ENCODE measurements around the gene PDE11A.

Gene PDE11A

DNA sequence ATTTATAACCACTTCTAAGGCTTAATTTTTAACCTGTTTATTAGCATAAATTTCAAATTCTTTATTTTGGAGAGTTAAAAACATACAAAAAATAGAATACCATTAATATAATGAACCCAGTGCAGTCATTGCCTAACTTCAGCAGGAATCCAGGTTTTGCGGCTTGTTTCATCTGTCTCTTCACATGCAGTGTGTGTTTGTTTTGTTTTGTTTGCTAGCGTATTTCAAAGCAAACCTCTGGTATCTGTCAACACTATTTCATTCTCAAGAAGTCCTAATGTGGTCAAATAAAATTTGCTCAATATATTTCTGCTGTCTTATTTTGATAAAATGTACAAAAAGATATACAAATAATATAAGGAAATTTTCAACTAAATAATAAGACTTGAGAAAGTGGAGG, 351.5 kb downstream of the PDE11A start:
- no peak for DNase-seq

DNA sequence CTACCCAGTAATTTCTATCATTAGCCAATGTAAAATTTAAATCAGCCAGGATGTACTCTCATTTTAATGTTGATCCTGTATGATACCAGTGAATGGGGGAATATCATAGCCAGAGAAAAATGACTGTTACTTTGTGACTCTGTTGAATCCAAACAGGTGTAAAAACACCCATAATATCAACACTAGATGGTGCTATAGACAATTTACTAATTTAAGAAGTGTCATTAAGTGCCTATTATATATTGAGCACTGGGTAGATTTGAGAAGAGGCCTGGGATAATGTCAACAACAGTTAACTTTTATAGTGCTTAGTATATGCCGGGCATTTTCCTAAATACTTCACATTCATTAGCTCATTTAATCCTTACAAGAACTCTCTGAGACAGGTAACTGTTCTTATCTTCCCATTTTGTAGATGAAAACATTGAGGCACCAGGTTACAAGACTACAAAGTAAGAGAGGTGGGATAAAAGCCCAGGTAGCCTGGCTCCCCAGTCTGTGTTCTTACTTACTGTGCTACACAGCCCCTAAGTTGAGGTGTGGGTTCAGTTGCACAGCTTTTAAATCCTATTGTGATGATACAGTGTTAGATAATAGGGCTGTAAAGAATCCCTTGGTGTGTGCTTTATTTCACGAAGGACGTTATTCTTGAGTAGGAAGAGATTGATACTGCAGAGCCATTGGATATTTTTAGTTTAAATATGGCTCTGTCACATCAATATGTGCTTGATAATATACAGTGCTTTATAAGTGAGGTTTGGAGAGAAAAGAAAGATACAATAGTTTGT, 354.6 kb downstream of the PDE11A start:
- DNase-seq: peak; percentile 6

DNA sequence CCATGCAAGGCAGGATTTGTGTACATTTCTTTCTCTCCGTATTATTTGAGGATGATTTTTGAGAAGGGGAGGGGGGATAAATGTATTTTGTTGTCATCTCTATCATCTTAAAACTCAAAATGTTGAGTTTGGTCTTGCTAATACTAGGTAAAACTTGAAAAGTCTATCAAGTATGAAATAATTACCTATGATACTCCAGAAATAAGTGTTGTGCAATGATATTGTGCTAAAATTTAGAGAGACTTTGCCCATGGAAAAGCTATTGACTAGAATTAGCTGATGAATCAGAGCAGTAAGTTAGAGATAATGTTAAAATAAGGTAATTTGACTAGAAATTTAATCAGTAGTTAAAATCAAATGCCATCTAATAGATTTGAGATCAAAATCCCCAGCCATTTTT, 356.1 kb downstream of the PDE11A start:
- DNase-seq: no peak

DNA sequence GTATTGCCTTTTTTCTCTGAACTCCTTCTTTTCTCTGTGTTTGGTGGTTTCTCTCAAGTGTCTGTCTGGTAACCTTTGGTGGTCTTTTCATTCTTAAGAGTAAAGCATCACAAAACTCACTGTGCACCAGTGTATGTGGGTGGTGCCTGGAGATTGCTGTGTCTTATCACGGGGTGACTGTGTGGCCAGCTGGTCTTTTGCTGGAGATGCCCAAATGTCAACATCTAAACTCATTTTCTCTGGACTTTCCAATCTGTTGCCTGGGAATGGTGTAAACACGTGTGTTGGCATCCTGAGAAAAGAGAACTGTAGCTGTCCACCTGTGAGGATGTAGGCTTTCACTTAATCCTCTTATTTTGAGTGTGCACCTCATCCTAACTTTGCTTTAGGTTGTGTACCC, 356.8 kb downstream of the PDE11A start:
- no peak for DNase-seq

DNA sequence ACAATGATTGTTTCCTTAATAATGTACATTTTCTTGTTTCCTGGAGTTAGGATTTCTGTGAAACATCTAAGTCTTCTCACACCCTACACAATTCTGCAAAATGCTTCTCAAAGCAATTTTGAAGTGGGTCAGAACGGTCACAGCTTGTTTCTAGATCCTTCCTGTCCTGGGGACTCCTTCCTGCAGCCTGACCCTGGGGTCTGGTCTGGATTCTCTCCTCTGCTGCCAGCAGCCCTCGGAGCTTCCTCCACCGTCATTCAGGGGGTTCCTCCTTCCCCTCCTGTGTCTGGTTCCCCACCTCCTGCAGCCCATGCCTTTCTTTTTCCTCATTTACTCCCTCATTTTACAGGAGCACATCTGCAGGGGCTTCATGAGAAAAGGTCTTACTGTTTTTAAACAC, 357.9 kb downstream of the PDE11A start:
- DNase-seq: no peak

DNA sequence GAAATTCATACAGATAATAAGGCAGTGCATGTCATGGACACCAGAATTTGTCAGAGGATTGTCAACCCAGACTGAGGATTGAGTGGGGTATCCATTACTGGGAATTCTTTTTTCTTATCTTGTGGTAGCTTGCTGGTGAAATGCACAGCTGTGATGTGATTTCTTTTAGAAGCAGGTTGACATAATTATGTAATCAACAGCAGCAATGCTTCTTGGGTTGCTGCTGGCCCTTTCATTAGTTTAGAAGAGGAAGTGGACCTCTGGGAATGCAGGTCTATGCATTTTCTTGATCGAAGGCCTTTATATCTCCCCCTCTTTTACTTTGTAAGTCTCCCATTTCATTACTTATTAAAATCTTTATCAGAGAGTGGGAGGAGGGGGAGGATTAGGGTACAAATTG, 360.1 kb downstream of the PDE11A start:
- peak; percentile 19 for DNase-seq

DNA sequence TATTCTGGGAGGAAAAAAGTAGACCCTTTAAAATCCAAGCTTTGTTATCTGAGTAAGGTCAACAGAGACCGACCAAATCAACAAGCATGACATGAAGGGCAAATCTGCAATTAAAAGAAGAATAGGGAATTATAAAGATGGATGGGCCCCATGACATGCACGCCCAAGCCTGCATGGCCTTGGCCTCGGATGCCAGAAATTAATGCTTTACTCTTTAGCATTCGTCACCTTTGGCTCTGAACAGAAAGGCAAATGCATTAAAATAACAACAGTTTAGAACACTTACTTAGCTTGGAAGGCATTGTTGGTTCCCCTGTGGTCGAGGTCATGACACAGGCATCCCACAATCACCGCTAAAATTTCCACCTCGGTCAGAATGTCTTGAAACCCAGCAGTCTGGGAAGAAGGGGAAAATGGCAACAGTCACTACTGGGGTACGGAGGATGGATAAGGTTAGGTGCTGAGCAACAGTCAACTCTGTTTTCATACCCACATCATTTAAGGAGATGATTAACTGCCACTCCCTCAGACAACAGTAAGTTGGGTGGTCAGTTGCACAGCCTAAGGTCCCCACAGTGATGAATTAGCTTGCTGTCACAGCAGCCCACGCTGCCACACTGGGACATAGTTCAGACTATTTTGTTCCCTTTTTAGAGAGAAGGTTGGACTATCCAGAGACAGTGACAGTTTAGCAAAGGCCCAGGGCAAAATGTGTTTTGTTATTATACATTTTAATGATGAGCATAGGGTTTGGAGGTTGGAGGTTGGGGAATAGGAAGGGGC, 360.9 kb downstream of the PDE11A start:
- peak; percentile 42 for DNase-seq

DNA sequence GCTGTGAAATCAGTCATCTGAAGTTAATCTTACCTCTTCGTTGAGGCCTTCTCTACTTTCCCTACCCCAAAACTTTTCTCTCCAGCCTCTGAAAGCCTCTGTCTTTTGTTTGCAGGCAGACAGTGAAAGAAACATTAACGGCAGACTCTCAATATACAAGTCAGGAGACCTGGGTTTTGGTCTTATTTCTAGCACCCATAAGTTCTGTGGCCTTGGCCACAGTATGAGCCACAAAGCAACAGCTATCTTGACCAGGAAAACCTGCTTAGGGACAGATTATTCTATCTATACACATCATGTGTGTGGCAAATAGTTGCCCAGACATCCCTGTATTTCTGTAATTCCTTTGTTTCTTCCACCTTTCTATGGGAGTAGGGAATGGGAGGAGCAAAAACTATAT, 361.7 kb downstream of the PDE11A start:
- no peak for DNase-seq

DNA sequence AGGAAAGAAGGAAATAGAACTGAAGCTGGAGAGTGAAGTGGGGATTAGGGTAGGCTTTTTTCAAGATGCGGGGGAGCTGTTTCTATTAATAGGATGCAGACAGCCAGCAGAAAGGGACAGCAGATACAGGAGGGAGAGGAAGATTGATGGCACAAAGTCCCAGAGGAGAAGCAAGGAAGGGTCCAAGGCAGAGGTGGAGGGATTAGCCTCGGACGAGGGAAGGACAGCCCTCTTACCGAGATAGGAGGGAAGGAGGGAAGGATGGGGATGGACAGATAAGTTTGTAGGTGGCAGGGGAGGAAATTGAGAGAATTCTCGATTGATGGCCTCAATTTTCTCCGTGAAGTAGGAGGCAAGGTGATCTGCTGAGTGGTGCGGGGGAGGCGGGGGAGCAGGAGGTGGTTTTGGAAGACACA, 362.6 kb downstream of the PDE11A start:
- DNase-seq: no peak

DNA sequence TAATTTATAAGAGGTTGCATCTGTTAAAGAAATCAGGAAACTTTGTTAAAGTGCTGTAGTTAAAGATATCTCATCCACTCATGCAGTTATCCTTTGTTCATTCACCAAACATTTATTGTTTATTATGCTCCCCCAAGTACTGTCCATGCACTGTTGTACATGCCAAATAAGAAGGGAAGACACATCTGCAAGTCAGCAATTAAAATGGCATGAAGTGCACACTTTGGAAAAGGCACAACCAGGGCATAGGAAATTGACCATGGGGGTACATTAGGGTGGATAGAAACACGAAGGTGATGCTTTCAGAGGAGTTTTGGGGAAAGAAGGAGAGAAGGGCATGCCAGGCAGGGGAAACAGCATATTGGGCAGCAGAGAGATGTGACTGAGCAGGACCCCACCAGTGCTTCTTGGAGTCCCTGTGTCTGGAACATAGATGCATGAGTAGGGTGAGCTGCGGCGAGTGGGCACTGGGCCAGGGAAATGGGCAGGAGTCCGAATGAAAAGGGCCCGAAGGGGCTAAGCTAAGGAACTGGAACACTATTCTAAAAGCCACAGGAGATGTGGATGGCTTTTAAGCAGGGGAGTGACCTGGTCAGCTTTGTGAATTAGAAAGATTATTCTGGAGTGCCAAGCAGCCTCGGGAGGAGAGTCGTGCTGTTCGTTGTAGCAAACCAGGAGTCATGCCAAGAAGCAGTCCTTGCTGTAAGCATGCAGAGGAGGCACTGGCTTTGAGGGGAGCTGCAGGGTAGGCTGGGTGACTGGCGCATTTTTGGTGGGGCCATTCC, 363.7 kb downstream of the PDE11A start:
- DNase-seq: no peak

DNA sequence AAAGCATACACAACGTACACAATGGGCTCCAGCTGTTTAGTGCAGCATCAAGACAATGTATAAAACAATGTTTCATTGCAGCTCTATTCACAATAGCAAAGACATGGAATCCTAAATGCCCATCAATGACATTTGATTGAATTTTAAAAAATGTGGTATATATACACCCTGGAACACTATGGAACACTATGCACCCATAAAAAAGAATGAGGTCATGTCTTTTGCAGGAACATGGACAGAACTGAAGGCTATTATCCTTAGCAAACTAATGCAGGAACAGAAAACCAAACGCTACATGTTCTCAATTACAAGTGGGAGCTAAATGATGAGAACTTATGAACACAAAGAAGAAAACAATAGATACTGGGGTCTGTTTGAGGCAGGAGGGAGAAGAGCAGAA, 364.5 kb downstream of the PDE11A start:
- no peak for DNase-seq

DNA sequence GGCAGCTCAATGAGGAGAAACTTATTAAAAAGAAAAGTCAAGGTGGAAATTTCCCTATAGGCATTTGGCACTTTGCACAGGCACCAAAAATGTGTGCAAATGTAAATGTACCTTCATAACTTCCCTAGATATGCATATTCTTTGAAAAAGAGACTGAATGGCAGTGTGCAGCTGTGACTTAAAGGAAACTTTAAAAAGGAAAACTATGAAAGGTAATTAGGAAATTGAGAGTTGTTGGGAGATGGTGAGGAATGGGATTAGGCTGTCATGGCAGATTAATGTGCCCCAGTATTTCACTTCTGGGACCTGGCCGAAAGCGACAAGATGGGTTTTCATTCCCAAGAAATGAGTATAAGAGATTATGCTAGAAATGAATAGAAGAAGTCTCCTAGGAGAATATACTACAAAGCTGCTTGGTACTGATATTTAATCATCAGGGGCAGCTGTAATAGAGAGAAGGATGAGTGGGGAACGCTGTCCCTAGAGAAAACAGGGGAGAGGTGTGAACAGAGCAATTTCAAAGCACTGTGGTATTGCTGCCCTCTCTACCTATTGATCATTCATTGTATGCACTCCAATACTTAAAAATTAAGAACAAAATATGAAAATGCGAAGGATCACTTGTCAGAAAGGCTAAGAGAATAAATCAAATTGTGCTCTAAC, 366.9 kb downstream of the PDE11A start:
- no peak for DNase-seq

DNA sequence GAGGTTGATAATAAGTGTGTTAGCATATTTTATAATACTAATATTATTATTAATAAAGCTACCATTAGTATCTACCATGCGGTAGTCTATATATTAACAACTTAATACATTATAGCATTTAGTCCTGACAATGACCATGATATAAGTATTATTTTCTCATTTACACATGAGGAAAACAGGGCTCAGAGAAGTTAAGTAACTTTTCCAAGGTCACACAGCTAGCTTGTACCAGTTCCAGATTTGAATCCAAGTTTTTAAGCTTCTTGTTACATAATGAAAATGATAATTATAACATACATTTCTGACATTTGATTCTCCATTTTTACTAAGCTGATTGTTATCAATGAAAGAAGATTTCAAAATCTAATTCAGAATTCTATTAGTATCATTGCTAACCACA, 369.4 kb downstream of the PDE11A start:
- no peak for DNase-seq

DNA sequence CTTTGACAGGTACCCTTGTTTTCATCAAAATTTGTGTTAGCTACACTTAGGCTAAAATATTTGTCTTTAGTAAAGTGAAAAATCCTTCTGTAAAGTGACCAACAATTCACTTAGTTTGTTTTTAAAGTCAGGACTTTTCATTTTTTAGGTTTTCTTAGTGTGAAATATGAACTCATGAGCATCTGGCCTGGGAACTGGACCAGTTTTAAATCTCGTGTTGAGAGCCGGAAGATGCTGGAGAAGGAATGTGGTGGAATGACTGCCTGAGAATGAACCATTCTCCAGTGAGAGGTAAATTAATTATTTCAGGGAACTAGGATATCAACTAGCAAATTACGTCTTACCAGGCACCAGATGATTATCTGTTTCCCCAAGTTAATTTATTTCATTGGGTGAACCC, 374.3 kb downstream of the PDE11A start:
- DNase-seq: no peak

DNA sequence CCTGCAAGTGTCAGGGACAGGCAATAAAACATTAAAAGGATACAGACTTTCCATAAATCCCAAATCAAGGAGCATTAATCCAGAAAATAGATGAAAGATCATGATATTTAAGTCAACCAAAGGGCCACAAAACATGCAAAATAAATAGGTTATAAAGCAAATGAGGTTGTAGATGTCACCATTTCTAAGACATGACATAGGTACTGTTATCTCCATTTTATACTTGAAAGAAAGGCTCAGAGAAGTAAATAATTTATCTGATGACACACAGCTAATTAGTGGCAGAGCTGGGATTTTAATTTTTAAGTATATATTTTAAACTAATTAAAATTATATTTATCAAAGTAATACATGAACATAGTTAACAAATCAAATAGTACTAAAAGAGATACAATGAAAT, 378.2 kb downstream of the PDE11A start:
- no peak for DNase-seq

DNA sequence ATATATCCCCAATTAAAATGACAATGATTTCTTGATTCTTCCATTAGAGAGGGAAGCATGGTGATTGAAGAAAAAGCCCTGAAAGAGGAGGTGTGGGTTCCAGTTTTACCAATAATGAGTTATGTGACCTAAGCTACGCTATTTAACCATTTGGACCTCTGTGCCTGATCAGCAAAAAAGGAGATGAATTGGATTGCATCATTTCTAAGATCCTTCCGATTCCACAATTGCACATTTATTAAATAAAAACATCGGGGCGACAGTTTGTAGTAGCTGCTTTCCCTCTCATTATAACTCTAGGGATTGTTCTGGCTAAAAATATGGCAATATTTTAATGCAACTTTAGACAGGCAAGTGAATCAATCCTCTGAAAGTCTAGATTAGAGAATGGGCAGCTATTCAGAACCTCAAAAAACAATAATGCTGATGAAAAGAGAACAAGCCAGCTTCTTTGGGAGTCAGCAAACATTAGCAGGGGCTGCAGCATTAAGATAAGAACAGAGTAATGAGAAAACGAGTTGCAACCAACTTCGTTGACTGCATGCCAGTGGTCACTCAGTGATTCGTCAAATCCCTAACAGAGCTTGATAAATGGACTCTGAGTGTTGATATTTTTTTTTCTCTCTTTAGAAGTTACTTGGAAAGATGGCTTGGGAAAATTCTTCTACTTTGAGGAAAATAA, 378.8 kb downstream of the PDE11A start:
- DNase-seq: no peak

DNA sequence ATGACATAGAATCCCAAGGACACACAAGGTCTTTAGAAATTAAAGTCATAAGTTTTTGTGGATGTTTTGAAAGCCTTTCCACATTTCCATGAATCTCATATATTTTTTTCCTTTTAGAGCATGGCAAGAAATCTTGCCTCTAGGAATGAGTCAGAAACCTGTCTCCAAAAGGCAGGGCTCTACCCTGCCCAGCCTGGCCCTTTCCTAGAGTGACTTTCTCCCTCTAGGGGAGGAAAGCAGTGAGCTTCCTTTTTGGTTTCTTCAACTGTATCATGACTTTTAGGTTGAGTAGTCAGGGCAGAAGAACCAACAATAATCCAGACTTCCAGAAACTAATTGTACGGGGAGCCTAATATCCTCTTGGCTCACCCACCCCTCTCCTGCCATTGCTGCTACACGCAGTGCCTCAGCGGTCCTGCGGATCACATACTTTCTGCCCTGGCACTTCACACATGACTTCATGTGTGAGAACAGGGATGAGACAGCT, 379.8 kb downstream of the PDE11A start:
- DNase-seq: no peak

DNA sequence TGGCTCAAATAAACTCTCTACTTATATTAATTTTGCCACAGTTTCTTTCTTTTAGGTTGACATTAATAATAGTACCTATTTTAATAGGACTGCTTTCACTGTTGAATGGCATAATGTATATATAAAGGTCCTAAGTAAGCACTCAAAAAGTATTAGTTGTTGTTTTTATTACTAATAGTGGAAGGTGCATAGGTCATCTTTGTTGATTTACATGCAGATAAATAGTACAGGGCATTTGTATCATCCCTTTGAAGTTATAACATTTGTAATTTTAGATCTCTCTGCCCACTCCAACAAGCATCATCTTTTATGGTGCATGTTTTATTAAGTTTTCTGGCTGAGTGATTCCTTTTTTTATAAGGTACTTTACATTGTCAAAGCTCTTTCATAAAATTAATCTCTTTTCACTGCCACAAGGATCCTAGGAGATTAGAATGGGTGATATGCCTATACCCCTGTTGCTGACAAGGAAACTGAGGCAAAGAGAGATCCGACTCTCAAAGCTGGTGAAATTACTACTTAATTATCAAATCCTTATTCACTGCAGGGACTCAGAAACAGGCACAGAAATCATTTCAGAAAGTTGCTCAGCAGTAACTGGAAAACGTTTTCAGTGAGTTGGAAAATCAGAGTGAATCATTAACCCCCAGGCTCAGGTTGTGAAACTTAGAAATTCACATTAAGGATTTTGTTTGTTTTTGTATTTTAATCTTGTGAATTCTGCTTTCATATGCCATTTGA, 380.4 kb downstream of the PDE11A start:
- DNase-seq: no peak

DNA sequence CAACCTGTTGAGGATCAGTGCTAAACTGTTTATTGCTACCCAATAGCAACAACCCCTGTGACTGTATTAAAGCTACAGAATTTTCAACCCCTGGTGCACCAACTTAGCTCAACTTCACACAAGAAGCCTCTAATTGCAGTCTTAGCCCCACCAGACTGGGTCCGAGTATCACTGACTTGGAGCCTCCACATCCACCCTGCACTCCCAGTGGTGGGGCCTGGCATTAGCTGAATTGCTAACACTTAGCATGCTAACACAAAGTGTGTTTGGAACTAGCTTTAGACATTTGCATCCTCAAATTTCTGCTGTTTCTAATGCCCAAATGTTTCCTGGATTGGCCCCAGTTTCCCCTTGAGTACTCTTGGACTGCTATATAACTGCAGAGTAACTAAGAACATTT, 381.4 kb downstream of the PDE11A start:
- DNase-seq: no peak

DNA sequence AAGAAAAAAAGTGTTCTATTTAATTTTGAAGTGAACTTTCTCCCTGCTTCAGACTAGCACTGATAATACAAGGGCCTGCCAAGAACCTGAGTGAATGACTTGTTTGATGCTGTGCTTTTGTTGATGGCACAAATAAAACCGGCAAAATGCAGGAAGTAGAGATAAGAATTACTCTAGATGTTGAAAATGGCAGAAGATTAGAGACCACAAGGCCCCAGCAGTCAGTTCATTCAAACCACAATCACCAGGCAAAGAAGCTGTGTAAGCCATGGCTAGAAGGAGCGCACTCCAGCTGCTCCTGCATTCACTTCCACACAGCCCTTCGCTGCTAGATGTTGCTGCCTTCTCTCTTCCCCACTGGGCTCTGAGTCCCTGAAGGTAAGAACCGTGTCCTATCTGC, 383.0 kb downstream of the PDE11A start:
- DNase-seq: no peak

DNA sequence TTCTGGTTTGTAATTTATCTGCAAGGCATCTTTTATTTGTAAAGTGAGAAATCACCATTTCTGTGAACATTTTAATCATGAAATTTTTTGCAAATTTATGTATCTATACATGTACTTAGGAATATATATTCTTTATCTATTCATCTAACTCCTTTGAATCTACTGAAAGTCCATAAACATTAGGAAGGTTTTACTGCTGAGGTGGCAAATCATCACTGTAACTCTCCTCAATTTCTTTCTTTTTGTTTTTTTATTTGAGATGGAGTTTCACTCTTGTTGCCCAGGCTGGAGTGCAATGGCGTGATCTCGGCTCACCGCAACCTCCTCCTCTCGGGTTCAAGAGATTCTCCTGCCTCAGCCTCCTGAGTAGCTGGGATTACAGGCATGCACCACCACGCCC, 383.7 kb downstream of the PDE11A start:
- DNase-seq: no peak

DNA sequence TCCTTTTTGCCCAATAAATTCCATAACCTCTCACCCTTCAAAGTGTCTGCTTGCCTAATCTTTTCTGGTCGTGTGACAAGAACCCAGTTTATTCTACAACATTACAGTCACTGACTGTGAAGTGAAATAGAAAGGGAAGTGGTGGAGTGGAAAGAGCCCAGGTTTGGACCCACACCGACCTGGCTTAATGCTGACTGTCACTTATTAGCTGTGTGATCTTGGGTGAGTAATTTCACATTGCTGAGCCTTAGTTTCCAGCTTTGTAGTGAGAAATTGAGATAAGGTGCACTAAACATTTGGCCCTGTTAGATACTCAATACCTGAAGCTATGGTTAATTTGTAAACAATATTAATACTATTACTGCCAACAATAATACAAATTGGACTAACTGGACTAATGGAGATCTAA, 388.9 kb downstream of the PDE11A start:
- DNase-seq: no peak
